Caco-2 (cell line): ENCODE results near the gene PCF11. TPM values are rescaled to one million over a fixed set of nuclear protein-coding genes. Genes with fewer than 3 reads are reported as not detected.

Experiments used
- BruUV-seq: library from RNA; stranded (reverse); fragments of 400-500 nt; replicated peaks from 2 replicates; lab custom pipeline; 2021; lab: Mats Ljungman, UMichigan
- CTCF ChIA-PET: fragments of 300-600 bp; sonication (Branson Sonifier 250); formaldehyde crosslinking; loops from one replicate; lab custom pipeline; 2022; ENCODE audit warnings: antibody characterized with exemption; lab: Charles Lee
- POLR2A ChIA-PET: fragments of 300-600 bp; sonication (Branson Sonifier 250); formaldehyde crosslinking; loops from one replicate; lab custom pipeline; 2022; ENCODE audit warnings: antibody characterized with exemption; lab: Charles Lee
- DNase-seq, 2 experiments: peaks; one replicate each; pipeline versions ENCODE4 v3.0.0 to v3.0.0-alpha.2; 2020 to 2022
- H3K27me3 ChIP-seq: replicated peaks from 2 replicates; pipeline ENCODE4 v1.6.0; 2011; ENCODE audit warnings: low read length; ENCODE audit not compliant: control insufficient read depth, insufficient read depth
- H3K36me3 ChIP-seq: 2 replicates; pipeline ENCODE4 v1.5.1; 2011; ENCODE audit warnings: low read length; ENCODE audit not compliant: control insufficient read depth, insufficient read depth
- H3K4me1 ChIP-seq: fragments of 250-450 bp; sonication (Bioruptor Pico); 2 replicates; pipeline ENCODE4 v1.5.1; 2020; ENCODE audit warnings: mild to moderate bottlenecking
- H3K4me3 ChIP-seq: 2 replicates; pipeline ENCODE4 v1.5.1; 2011; ENCODE audit warnings: low read depth, mild to moderate bottlenecking, control low read depth, low read length
- H3K9me3 ChIP-seq: fragments of 250-450 bp; sonication (Bioruptor Pico); 2 replicates; pipeline ENCODE4 v1.5.1; 2020; ENCODE audit warnings: mild to moderate bottlenecking, moderate library complexity
- H3K27ac Mint-ChIP-seq: one replicate; pipeline ENCODE4 v1.8.0; 2022; ENCODE audit warnings: mixed read lengths; ENCODE audit not compliant: unreplicated experiment
- H3K27me3 Mint-ChIP-seq: one replicate; pipeline ENCODE4 v1.8.0; 2022; ENCODE audit warnings: mixed read lengths; ENCODE audit not compliant: insufficient read depth, unreplicated experiment
- H3K36me3 Mint-ChIP-seq: one replicate; pipeline ENCODE4 v1.8.0; 2022; ENCODE audit warnings: mild to moderate bottlenecking, mixed read lengths; ENCODE audit not compliant: insufficient read depth, unreplicated experiment
- H3K4me1 Mint-ChIP-seq: one replicate; pipeline ENCODE4 v1.8.0; 2022; ENCODE audit warnings: low read depth, mixed read lengths; ENCODE audit not compliant: unreplicated experiment
- H3K4me3 Mint-ChIP-seq: one replicate; pipeline ENCODE4 v1.8.0; 2022; ENCODE audit warnings: mild to moderate bottlenecking, moderate library complexity, mixed read lengths; ENCODE audit not compliant: unreplicated experiment
- H3K9me3 Mint-ChIP-seq: one replicate; pipeline ENCODE4 v1.8.0; 2022; ENCODE audit warnings: mixed read lengths; ENCODE audit not compliant: unreplicated experiment
- CTCF ChIP-seq, 2 experiments: fragments of 200-600 bp in 1 of 2; IDR thresholded peaks; 1 replicate in 1 of 2; 2 replicates in 1 of 2; pipeline versions ENCODE4 v1.5.1 to v1.8.0; 2011 to 2022; ENCODE audit warnings: antibody characterized with exemption in 1 of 2, control low read depth in 1 of 2, inconsistent platforms in 1 of 2, low read depth in 1 of 2, low read length in 1 of 2, mild to moderate bottlenecking in 1 of 2, moderate library complexity in 1 of 2; ENCODE audit not compliant: insufficient read depth in 1 of 2, severe bottlenecking in 1 of 2, unreplicated experiment in 1 of 2
- intact Hi-C: fragments of 100-400 bp; cut with micrococcal nuclease; formaldehyde crosslinking; loops from one replicate; pipeline ENCODE4 v1.10.0; 2022; ENCODE audit not compliant: unreplicated experiment
- total RNA-seq: library from RNA; stranded (reverse); gene quantifications from 2 replicates; pipeline ENCODE4 v1.2.3, GENCODE V29; 2022

Gene PCF11
- total RNA-seq, 1 experiment from 2014 or later: 78.4 TPM

- TF ChIP-seq CTCF (IDR thresholded peaks at IDR 0.05; ENCODE audit: insufficient read depth in 1 of 2, low read depth in 1 of 2, low read length in 1 of 2, severe bottlenecking in 1 of 2, unreplicated experiment in 1 of 2): no peak
- peak overlapping the region; percentile 16 for H3K27ac Mint-ChIP-seq
- Histone ChIP-seq H3K9me3 (no peaks in the 10 kb centered on the region), H3K36me3 (no peaks in the 10 kb centered on the region), H3K27me3 (no peaks in the 10 kb centered on the region), H3K4me3 (no peak overlapping the region), H3K4me1 (peaks cover 18% of the 10 kb centered on the region)
- H3K4me3 Mint-ChIP-seq: no peak overlapping the region
- no peaks in the 10 kb centered on the region for H3K27me3 Mint-ChIP-seq
- BruUV-seq: no TSS peak
- CTCF ChIA-PET: interaction anchor here (0.9 kb wide), 1 partner anchor 51 kb away, joined by 3 read pairs; no protein-coding TSS in a partner anchor
- H3K4me1 Mint-ChIP-seq: peaks cover 13% of the 10 kb centered on the region
- H3K9me3 Mint-ChIP-seq: no peaks in the 10 kb centered on the region
- POLR2A ChIA-PET: interaction anchor here (3.3 kb wide), 1 partner anchor 17 kb away, joined by 32 read pairs; the partner anchor contains the start of gene PCF11
- no peaks in the 10 kb centered on the region for H3K36me3 Mint-ChIP-seq
- DNase-seq: no peak
- intact Hi-C loops: no loop called here
These were observed 17.6 kb upstream of the PCF11 start for GRCh38 chr11:83139310-83139709.

- ChIA-PET CTCF (interaction anchor here (0.7 to 0.9 kb wide), 2 partner anchors 16 to 48 kb away, joined by 3 to 5 read pairs; no protein-coding TSS in a partner anchor), POLR2A (interaction anchor here (0.6 to 3.3 kb wide), 3 partner anchors 15 to 68 kb away, joined by 3 to 32 read pairs (median 4); partner anchors contain the start of gene PCF11)
- Mint-ChIP-seq H3K4me1 (peaks cover 13% of the 10 kb centered on the region), H3K27ac (peak overlapping the region; percentile 57), H3K9me3 (no peaks in the 10 kb centered on the region), H3K36me3 (no peaks in the 10 kb centered on the region), H3K27me3 (no peaks in the 10 kb centered on the region), H3K4me3 (peak overlapping the region; percentile 4)
- intact Hi-C loops: loop anchor here (1.0 kb wide), 2 partner anchors 16 to 48 kb away; partner anchors contain the start of gene PCF11
- H3K4me1 ChIP-seq: peaks cover 18% of the 10 kb centered on the region
- no peaks in the 10 kb centered on the region for H3K36me3 ChIP-seq
- no peaks in the 10 kb centered on the region for H3K27me3 ChIP-seq
- H3K9me3 ChIP-seq: no peaks in the 10 kb centered on the region
- peak; percentile 75 to 79 for DNase-seq
- H3K4me3 ChIP-seq: no peak overlapping the region
- BruUV-seq: TSS peak; percentile 68
- TF ChIP-seq CTCF (IDR thresholded peaks at IDR 0.05; ENCODE audit: insufficient read depth in 1 of 2, low read depth in 1 of 2, low read length in 1 of 2, severe bottlenecking in 1 of 2, unreplicated experiment in 1 of 2): no peak
These were observed 16.1 kb upstream of the PCF11 start for GRCh38 chr11:83140691-83141455.

- Mint-ChIP-seq H3K4me1 (peaks cover 14% of the 10 kb centered on the region), H3K4me3 (no peak overlapping the region), H3K27ac (no peak overlapping the region), H3K27me3 (no peaks in the 10 kb centered on the region), H3K36me3 (no peaks in the 10 kb centered on the region), H3K9me3 (no peaks in the 10 kb centered on the region)
- intact Hi-C loops: no loop called here
- H3K4me1 ChIP-seq: 0 out of 2 replicates have a peak, but pooled peaks cover 6% of the 10 kb centered on the region
- no TSS peak for BruUV-seq
- no peak overlapping the region for H3K4me3 ChIP-seq
- no peak for TF ChIP-seq CTCF (IDR thresholded peaks at IDR 0.05; ENCODE audit: insufficient read depth in 1 of 2, low read depth in 1 of 2, low read length in 1 of 2, severe bottlenecking in 1 of 2, unreplicated experiment in 1 of 2)
- H3K36me3 ChIP-seq: no peaks in the 10 kb centered on the region
- CTCF ChIA-PET: no interaction called here
- DNase-seq: no peak
- no peaks in the 10 kb centered on the region for H3K9me3 ChIP-seq
- POLR2A ChIA-PET: interaction anchor here (2.3 kb wide), 1 partner anchor 9 kb away, joined by 7 read pairs; the partner anchor contains the start of gene PCF11
- no peaks in the 10 kb centered on the region for H3K27me3 ChIP-seq
These were observed 9.0 kb upstream of the PCF11 start for GRCh38 chr11:83147895-83148294.
